ENCODE measurements around the gene SOX5.

- TF ChIP-seq SPI1 (IDR thresholded peaks at IDR 0.05; ENCODE audit: low read depth, low read length): no peak
- no peak for TF ChIP-seq TAF1 (IDR thresholded peaks at IDR 0.05; ENCODE audit: low read depth, low read length)
- no peak for TF ChIP-seq POLR2A (IDR thresholded peaks at IDR 0.05; ENCODE audit: low read depth, low read length)
- no peak for TF ChIP-seq POLR2AphosphoS5 (IDR thresholded peaks at IDR 0.05; ENCODE audit: low read depth, low read length)
Measured at GRCh38 chr12:23686095-23686494, 263.4 kb downstream of the SOX5 start.
